ENCODE data around the gene GDF7. TPM values are rescaled to one million over a fixed set of nuclear protein-coding genes. Genes with fewer than 3 reads are reported as not detected.
A peak's percentile ranks its signal among the peaks of the same experiment; 100 is the strongest.

The GDF7 gene
- total RNA-seq, 3 donors from 2014 or later: under 0.01 to 0.15 (median under 0.01) TPM

GRCh38 chr2:20667531-20668401 is 822 bp downstream of the GDF7 start:
- DNase-seq (ENCODE audit: low spot score in 2 of 2): no peak
- Histone ChIP-seq H3K36me3 (no peaks in the 10 kb centered on the region), H3K27me3 (peaks cover 0 to 91% of the 10 kb centered on the region in 2 donors), H3K4me3 (peak overlapping the region; percentile 22 to 71 (median 49)), H3K9me3 (no peaks in the 10 kb centered on the region), H3K4me1 (peaks cover 0 to 7% of the 10 kb centered on the region in 2 donors), H3K27ac (no peak overlapping the region)
- intact Hi-C loops (cut with DNase I; ENCODE audit: low total_unique reads): loop anchor here (10.0 kb wide), 1 partner anchor 297 kb away; no protein-coding TSS in a partner anchor
- TF ChIP-seq POLR2A (IDR thresholded peaks at IDR 0.05) (no peak), POLR2AphosphoS5 (IDR thresholded peaks at IDR 0.05) (no peak)
- TF ChIP-seq, protein P1, sequence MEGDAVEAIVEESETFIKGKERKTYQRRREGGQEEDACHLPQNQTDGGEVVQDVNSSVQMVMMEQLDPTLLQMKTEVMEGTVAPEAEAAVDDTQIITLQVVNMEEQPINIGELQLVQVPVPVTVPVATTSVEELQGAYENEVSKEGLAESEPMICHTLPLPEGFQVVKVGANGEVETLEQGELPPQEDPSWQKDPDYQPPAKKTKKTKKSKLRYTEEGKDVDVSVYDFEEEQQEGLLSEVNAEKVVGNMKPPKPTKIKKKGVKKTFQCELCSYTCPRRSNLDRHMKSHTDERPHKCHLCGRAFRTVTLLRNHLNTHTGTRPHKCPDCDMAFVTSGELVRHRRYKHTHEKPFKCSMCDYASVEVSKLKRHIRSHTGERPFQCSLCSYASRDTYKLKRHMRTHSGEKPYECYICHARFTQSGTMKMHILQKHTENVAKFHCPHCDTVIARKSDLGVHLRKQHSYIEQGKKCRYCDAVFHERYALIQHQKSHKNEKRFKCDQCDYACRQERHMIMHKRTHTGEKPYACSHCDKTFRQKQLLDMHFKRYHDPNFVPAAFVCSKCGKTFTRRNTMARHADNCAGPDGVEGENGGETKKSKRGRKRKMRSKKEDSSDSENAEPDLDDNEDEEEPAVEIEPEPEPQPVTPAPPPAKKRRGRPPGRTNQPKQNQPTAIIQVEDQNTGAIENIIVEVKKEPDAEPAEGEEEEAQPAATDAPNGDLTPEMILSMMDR (IDR thresholded peaks at IDR 0.05): no peak

DNA sequence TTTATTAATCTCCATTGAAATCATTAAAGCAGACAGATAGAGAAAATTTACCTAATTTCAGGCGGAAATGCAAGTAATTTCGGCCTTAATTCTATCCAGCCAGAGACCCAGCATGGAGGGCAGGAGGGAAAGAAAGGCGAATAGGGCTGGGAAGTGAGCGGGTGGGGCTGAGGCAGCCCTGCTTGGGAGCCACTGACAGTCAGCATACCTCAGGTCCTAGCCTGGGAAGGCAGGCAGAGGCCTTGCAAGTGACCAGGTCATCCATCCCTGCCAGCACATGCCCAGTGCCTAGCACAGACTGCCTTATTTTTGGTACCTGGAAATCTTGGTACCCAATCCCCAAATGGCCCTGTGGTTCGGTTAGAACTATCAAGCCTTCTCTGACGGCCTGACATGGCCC is 1.5 kb downstream of the GDF7 start:
- no peak for DNase-seq (ENCODE audit: low spot score in 2 of 2)
- H3K36me3 ChIP-seq: no peaks in the 10 kb centered on the region
- intact Hi-C loops (cut with DNase I; ENCODE audit: low total_unique reads): loop anchor here (10.0 kb wide), 1 partner anchor 296 kb away; no protein-coding TSS in a partner anchor

GRCh38 chr2:20668871-20669475 is 2.0 kb downstream of the GDF7 start:
- DNase-seq (ENCODE audit: low spot score in 2 of 2): no peak
- H3K4me1 ChIP-seq: peaks cover 0 to 7% of the 10 kb centered on the region in 2 donors
- H3K4me3 ChIP-seq: no peak overlapping the region
- peaks cover 0 to 91% of the 10 kb centered on the region in 2 donors for H3K27me3 ChIP-seq
- no peak overlapping the region for H3K27ac ChIP-seq
- H3K36me3 ChIP-seq: no peaks in the 10 kb centered on the region
- no peaks in the 10 kb centered on the region for H3K9me3 ChIP-seq
- TF ChIP-seq POLR2AphosphoS5 (IDR thresholded peaks at IDR 0.05): no peak
- TF ChIP-seq, protein P1 (IDR thresholded peaks at IDR 0.05): no peak
- intact Hi-C loops (cut with DNase I; ENCODE audit: low total_unique reads): loop anchor here (10.0 kb wide), 1 partner anchor 296 kb away; no protein-coding TSS in a partner anchor

More for the DNA sequence above, 1.5 kb downstream of the GDF7 start:
- Histone ChIP-seq H3K4me1 (peaks cover 0 to 7% of the 10 kb centered on the region in 2 donors), H3K27me3 (peaks cover 0 to 93% of the 10 kb centered on the region in 2 donors), H3K4me3 (no peak overlapping the region), H3K27ac (no peak overlapping the region), H3K9me3 (no peaks in the 10 kb centered on the region)
- TF ChIP-seq, protein P1 (IDR thresholded peaks at IDR 0.05): no peak
- no peak for TF ChIP-seq POLR2A (IDR thresholded peaks at IDR 0.05)
- no peak for TF ChIP-seq POLR2AphosphoS5 (IDR thresholded peaks at IDR 0.05)

- intact Hi-C loops (cut with DNase I; ENCODE audit: low total_unique reads): loop anchor here (10.0 kb wide), 1 partner anchor 295 kb away; no protein-coding TSS in a partner anchor
These were observed 2.8 kb downstream of the GDF7 start for GRCh38 chr2:20669562-20670314.

More at GRCh38 chr2:20669562-20670314, 2.8 kb downstream of the GDF7 start:
- Histone ChIP-seq H3K4me1 (peaks cover 0 to 7% of the 10 kb centered on the region in 2 donors), H3K36me3 (no peaks in the 10 kb centered on the region), H3K4me3 (peak overlapping the region in 1 of 3 donors; percentile 44), H3K27me3 (peaks cover 0 to 86% of the 10 kb centered on the region in 2 donors), H3K9me3 (no peaks in the 10 kb centered on the region), H3K27ac (no peak overlapping the region)
- TF ChIP-seq, protein P1 (IDR thresholded peaks at IDR 0.05): no peak
- TF ChIP-seq POLR2A (IDR thresholded peaks at IDR 0.05): no peak
- no peak for TF ChIP-seq POLR2AphosphoS5 (IDR thresholded peaks at IDR 0.05)
- no peak for DNase-seq (ENCODE audit: low spot score in 2 of 2)
